Adrenal gland (tissue), 12 donors: ENCODE results near the gene ARMC6. TPM values are rescaled to one million over a fixed set of nuclear protein-coding genes. Genes with fewer than 3 reads are reported as not detected.

Source experiments
- DNase-seq, 7 donors: peaks; one replicate each; pipeline ENCODE4 v3.0.0-alpha.2; 2019 to 2020
- H3K27ac ChIP-seq, 5 donors: fragments of 200-600 bp; sonication (generic) in 4 of 5; 1 replicate in 3 of 5; 2 replicates in 2 of 5; pipeline versions ENCODE4 v1.5.1 to v1.8.0; 2016 to 2020; ENCODE audit warnings: mild to moderate bottlenecking in 1 of 5
- H3K27me3 ChIP-seq: fragments of 200-600 bp; 2 replicates; pipeline ENCODE4 v1.8.0; 2021
- H3K36me3 ChIP-seq, 2 donors: fragments of 200-600 bp; replicated peaks in 1 of 2; 1 replicate in 1 of 2; 2 replicates in 1 of 2; pipeline versions ENCODE4 v1.5.1 to v1.8.0; 2018 to 2022
- H3K4me1 ChIP-seq, 2 donors: fragments of 200-600 bp; replicated peaks in 1 of 2; 1 replicate in 1 of 2; 2 replicates in 1 of 2; pipeline versions ENCODE4 v1.5.1 to v1.8.0; 2018 to 2021
- H3K4me3 ChIP-seq, 4 donors: fragments of 200-600 bp; sonication (generic) in 3 of 4; one replicate each; pipeline ENCODE4 v1.5.1; 2016 to 2018
- H3K9me3 ChIP-seq, 3 donors: fragments of 200-600 bp; sonication (generic) in 1 of 3; replicated peaks in 1 of 3; 1 replicate in 2 of 3; 2 replicates in 1 of 3; pipeline versions ENCODE4 v1.5.1 to v1.8.0; 2016 to 2021
- POLR2A ChIP-seq, 2 donors: fragments of 450-650 bp; IDR thresholded peaks; one replicate each; pipeline ENCODE4 v1.6.1; 2017; ENCODE audit warnings: antibody characterized with exemption in 2 of 2, mild to moderate bottlenecking in 2 of 2, moderate library complexity in 1 of 2
- WGBS, 4 donors: extraction: QIAGEN DNeasy Blood & Tissue Kit in 2 of 4; methylation state at CpG; one replicate each; pipeline versions ENCODE4 v1.1.5 to v1.1.7; 2013 to 2017; 5-methylcytosine and 5-hydroxymethylcytosine counted together
- intact Hi-C, 2 donors: fragments of 100-400 bp; cut with DNase I; formaldehyde crosslinking; loops; one replicate each; pipeline versions ENCODE4 v1.14.1 to v1.15.0; 2022 to 2023
- polyA plus RNA-seq, 3 donors: library from polyadenylated mRNA; stranded (reverse); fragments of 200-250 nt in 2 of 3; fragments of 350-450 nt in 1 of 3; fragmentation: Illumina TruSeq in 1 of 3; extraction: RNeasy Lipid Tissue Mini Kit (QIAGEN cat#74804) in 1 of 3; gene quantifications; one replicate each; pipeline ENCODE4 v1.2.3, GENCODE V29; 2013 to 2014
- total RNA-seq, 9 donors: library from RNA; depleted of rRNA in 4 of 9; stranded (reverse); fragments of >200 nt in 4 of 9; fragments of 120-200 nt in 1 of 9; fragmentation: NEBNext Ultra II Directional in 1 of 9; extraction: Animal tissue kit (Norgen Biotek cat#: 25700) in 1 of 9; gene quantifications; one replicate each; pipeline versions ENCODE4 v1.1.0 to v1.2.4, GENCODE V29; 2013 to 2023
- TF ChIP-seq, protein P1 (sequence below), 6 experiments: fragments of 450-650 bp in 4 of 6; fragments of 200-600 bp in 2 of 6; sonication (generic) in 1 of 6; IDR thresholded peaks; 1 replicate in 5 of 6; 2 replicates in 1 of 6; pipeline versions ENCODE4 v1.5.1 to v1.8.0; 2016 to 2021; ENCODE audit warnings: antibody characterized with exemption in 6 of 6, mild to moderate bottlenecking in 2 of 6, moderate library complexity in 1 of 6
- donor health status: healthy with polysubstance abuse.
- donor health status: Bipolar disorder and iron deficiency.
- donor health status: DM: yes; HTN: yes; CAD: no.
- donor health status: DM: no; HTN: no; CAD: no.
- donor health status: DM: no; HTN: no; CAD: no.
- donor health status: DM: yes; HTN: yes; CAD: no.

Gene ARMC6
- total and polyA plus RNA-seq, 12 donors: 16.7 to 39.3 (median 27.2) TPM

DNA sequence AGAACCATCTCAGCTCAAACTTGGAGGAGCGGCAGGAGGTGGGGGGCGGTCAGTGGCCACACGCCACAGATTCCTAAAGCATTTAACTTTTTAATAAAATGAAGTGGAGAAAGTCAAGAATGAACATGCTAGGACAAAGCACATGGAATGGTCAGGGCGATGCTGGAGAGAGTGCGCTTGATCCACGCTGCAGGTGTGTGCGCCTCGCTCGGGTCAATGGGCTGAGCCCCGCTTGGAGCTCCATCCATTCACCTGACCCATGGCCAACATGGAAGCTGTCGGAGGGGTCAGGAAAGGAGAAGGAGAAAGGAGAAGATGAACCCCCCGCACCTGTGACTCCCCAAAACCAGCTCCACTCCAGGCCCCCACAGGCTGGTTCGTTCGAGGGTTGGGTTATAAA lies 41.9 kb upstream of the ARMC6 start:
- TF ChIP-seq, protein P1, sequence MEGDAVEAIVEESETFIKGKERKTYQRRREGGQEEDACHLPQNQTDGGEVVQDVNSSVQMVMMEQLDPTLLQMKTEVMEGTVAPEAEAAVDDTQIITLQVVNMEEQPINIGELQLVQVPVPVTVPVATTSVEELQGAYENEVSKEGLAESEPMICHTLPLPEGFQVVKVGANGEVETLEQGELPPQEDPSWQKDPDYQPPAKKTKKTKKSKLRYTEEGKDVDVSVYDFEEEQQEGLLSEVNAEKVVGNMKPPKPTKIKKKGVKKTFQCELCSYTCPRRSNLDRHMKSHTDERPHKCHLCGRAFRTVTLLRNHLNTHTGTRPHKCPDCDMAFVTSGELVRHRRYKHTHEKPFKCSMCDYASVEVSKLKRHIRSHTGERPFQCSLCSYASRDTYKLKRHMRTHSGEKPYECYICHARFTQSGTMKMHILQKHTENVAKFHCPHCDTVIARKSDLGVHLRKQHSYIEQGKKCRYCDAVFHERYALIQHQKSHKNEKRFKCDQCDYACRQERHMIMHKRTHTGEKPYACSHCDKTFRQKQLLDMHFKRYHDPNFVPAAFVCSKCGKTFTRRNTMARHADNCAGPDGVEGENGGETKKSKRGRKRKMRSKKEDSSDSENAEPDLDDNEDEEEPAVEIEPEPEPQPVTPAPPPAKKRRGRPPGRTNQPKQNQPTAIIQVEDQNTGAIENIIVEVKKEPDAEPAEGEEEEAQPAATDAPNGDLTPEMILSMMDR (IDR thresholded peaks at IDR 0.05): no peak
- TF ChIP-seq POLR2A (IDR thresholded peaks at IDR 0.05): no peak
- Histone ChIP-seq H3K36me3 (peaks cover 0 to 27% of the 10 kb centered on the region in 2 donors), H3K9me3 (no peaks in the 10 kb centered on the region), H3K27me3 (no peaks in the 10 kb centered on the region), H3K27ac (no peak overlapping the region), H3K4me3 (no peak overlapping the region), H3K4me1 (no peaks in the 10 kb centered on the region)
- 94 to 98% (median 96%) methylated on average over 14 of the region's 14 CpGs for WGBS, 4 donors
- intact Hi-C loops: no loop called here
- no peak for DNase-seq

DNA sequence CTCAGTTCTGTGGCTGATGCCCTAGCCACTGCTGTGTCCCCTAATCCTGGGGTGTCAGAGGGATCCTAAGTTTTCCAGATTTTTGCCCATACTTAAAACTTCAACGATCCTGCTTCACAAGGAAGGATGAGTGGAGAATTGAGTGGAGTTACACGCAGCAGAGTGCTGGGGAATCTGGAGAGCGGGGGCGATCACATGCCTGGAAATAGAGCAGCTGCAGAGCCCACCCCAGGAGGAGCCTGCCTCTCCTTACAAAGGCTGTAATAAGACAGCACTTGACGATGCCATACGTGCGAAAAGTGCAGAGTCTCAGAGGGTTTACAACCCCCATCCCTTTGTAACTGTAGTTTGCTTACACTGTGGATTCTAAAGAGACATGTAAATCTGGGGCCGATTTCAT lies 40.7 kb upstream of the ARMC6 start:
- Histone ChIP-seq H3K27ac (no peak overlapping the region), H3K4me3 (no peak overlapping the region), H3K9me3 (no peaks in the 10 kb centered on the region), H3K27me3 (no peaks in the 10 kb centered on the region), H3K4me1 (no peaks in the 10 kb centered on the region), H3K36me3 (peaks cover 0 to 27% of the 10 kb centered on the region in 2 donors)
- DNase-seq: no peak
- 89 to 95% (median 93%) methylated on average over 8 of the region's 8 CpGs for WGBS, 4 donors
- TF ChIP-seq, protein P1 (IDR thresholded peaks at IDR 0.05): no peak
- TF ChIP-seq POLR2A (IDR thresholded peaks at IDR 0.05): no peak
- intact Hi-C loops: no loop called here

DNA sequence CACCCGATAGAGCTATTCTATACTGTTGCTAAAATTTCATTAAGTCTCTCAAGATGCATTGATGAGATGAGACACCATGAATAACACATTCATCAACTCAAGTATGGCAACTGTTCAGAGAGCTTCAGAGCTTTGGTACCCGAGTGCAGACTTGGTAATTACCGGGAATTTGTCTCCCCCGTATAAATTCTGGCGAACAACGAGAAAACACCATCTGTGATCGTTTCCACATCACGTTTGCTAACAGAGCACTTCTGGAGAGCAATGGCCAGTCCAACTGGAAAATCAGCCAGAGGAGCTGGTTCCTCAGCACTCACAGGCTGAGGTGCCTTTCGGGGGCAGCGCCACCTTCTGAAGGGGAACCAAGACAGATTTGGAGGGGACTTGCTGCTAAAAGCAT lies 40.3 kb upstream of the ARMC6 start:
- Histone ChIP-seq H3K9me3 (no peaks in the 10 kb centered on the region), H3K36me3 (peaks cover 0 to 27% of the 10 kb centered on the region in 2 donors), H3K27ac (no peak overlapping the region), H3K4me3 (no peak overlapping the region), H3K4me1 (no peaks in the 10 kb centered on the region), H3K27me3 (no peaks in the 10 kb centered on the region)
- TF ChIP-seq, protein P1 (IDR thresholded peaks at IDR 0.05): no peak
- intact Hi-C loops: no loop called here
- WGBS, 4 donors: 91 to 95% (median 94%) methylated on average over 10 of the region's 10 CpGs
- DNase-seq: no peak

- peak overlapping the region in 1 of 5 donors; percentile 21 for H3K27ac ChIP-seq
- H3K9me3 ChIP-seq: no peaks in the 10 kb centered on the region
- H3K4me1 ChIP-seq: no peaks in the 10 kb centered on the region
- H3K4me3 ChIP-seq: no peak overlapping the region
- H3K27me3 ChIP-seq: no peaks in the 10 kb centered on the region
- WGBS, 4 donors: 43 to 72% (median 53%) methylated on average over 5 of the region's 5 CpGs
- intact Hi-C loops: no loop called here
- H3K36me3 ChIP-seq: peaks cover 0 to 36% of the 10 kb centered on the region in 2 donors
- TF ChIP-seq, protein P1 (IDR thresholded peaks at IDR 0.05): peak; percentile 15 to 49 (median 42)
- TF ChIP-seq POLR2A (IDR thresholded peaks at IDR 0.05): no peak
- DNase-seq: peak in 6 of 7 donors; percentile 63 to 84 (median 75)
Measured at GRCh38 chr19:18995804-18996241, 37.6 kb upstream of the ARMC6 start.
